Measurements from ENCODE around the gene GPAT3.
A peak's percentile ranks its signal among the peaks of the same experiment; 100 is the strongest.

Gene GPAT3

GRCh38 chr4:83644677-83645659, 109.1 kb downstream of the GPAT3 start:
- DNase-seq (ENCODE audit: low read depth in 2 of 2), result peak; percentile 32 to 34

GRCh38 chr4:83646538-83647239, 110.8 kb downstream of the GPAT3 start:
- DNase-seq (ENCODE audit: low read depth in 2 of 2), result no peak

- DNase-seq (ENCODE audit: low read depth in 2 of 2), result no peak
These were observed 115.9 kb downstream of the GPAT3 start for GRCh38 chr4:83651846-83652245.
